ENCODE results near the gene PRND.
"Not testable (repeated sequence)": the region's sequence is repeated elsewhere in the genome, so short reads cannot be mapped to it uniquely, and the experiment has no call there.

Gene PRND

GRCh38 chr20:4708856-4709255 lies 12.9 kb upstream of the PRND start:
- DNase-seq (ENCODE audit: low spot score), result no peak

- DNase-seq (ENCODE audit: low spot score), result no peak
Observed at GRCh38 chr20:4709261-4710105, 12.2 kb upstream of the PRND start.

GRCh38 chr20:4710106-4710475 lies 11.6 kb upstream of the PRND start:
- DNase-seq (ENCODE audit: low spot score), result no peak

- DNase-seq (ENCODE audit: low spot score), result no peak
Observed at GRCh38 chr20:4711511-4711910, 10.2 kb upstream of the PRND start.

- DNase-seq (ENCODE audit: low spot score), result no peak
Observed at GRCh38 chr20:4713401-4713800, 8.3 kb upstream of the PRND start.

- DNase-seq (ENCODE audit: low spot score), result no peak
Observed at GRCh38 chr20:4714818-4715217, 6.9 kb upstream of the PRND start.

GRCh38 chr20:4717816-4718570 lies 3.7 kb upstream of the PRND start:
- DNase-seq (ENCODE audit: low spot score), result no peak

GRCh38 chr20:4719190-4719589 lies 2.5 kb upstream of the PRND start:
- DNase-seq (ENCODE audit: low spot score), result no peak

GRCh38 chr20:4720041-4720976 lies 1.4 kb upstream of the PRND start:
- DNase-seq (ENCODE audit: low spot score), result peak; percentile 89

GRCh38 chr20:4720977-4721349 lies 746 bp upstream of the PRND start:
- no peak for DNase-seq (ENCODE audit: low spot score)

- no peak for DNase-seq (ENCODE audit: low spot score)
Observed at GRCh38 chr20:4722571-4722970, 862 bp downstream of the PRND start.

- DNase-seq (ENCODE audit: low spot score), result no peak
Observed at GRCh38 chr20:4722993-4723392, 1.3 kb downstream of the PRND start.

GRCh38 chr20:4723553-4723952 lies 1.8 kb downstream of the PRND start:
- DNase-seq (ENCODE audit: low spot score), result not testable (repeated sequence)

- no peak for DNase-seq (ENCODE audit: low spot score)
Observed at GRCh38 chr20:4724459-4725262, 3.0 kb downstream of the PRND start.

GRCh38 chr20:4725263-4725550 lies 3.5 kb downstream of the PRND start:
- DNase-seq (ENCODE audit: low spot score), result no peak

- DNase-seq (ENCODE audit: low spot score), result no peak
Observed at GRCh38 chr20:4726710-4727397, 5.1 kb downstream of the PRND start.

- DNase-seq (ENCODE audit: low spot score), result no peak
Observed at GRCh38 chr20:4728120-4728760, 6.5 kb downstream of the PRND start.

- DNase-seq (ENCODE audit: low spot score), result no peak
Observed at GRCh38 chr20:4729265-4729664, 7.6 kb downstream of the PRND start.

GRCh38 chr20:4730780-4731179 lies 9.1 kb downstream of the PRND start:
- no peak for DNase-seq (ENCODE audit: low spot score)

- DNase-seq (ENCODE audit: low spot score), result no peak
Observed at GRCh38 chr20:4736875-4737274, 15.2 kb downstream of the PRND start.

Data from COLO829 (cell line).